ENCODE results near the gene C1orf198.

DNA sequence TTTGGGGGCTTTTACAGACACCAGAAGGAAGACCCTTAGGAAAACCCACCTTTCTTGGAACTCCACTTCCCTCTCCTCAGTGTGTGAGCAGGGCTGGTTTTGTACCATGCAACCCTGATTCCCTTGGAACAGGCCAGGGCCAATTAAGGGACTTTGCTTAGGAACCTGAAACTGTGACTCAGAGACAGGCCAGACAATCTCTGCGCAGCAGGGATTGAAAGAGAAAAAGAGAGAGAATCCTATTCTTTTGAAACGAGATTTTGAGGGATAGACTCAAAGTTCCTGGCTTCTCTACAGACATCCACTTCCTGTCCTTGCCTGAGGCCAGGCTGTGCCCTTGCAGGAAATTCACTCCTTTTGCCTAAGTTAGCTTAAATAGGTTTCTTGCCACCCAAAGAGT, 23.1 kb upstream of the C1orf198 start:
- TF ChIP-seq, protein P1, sequence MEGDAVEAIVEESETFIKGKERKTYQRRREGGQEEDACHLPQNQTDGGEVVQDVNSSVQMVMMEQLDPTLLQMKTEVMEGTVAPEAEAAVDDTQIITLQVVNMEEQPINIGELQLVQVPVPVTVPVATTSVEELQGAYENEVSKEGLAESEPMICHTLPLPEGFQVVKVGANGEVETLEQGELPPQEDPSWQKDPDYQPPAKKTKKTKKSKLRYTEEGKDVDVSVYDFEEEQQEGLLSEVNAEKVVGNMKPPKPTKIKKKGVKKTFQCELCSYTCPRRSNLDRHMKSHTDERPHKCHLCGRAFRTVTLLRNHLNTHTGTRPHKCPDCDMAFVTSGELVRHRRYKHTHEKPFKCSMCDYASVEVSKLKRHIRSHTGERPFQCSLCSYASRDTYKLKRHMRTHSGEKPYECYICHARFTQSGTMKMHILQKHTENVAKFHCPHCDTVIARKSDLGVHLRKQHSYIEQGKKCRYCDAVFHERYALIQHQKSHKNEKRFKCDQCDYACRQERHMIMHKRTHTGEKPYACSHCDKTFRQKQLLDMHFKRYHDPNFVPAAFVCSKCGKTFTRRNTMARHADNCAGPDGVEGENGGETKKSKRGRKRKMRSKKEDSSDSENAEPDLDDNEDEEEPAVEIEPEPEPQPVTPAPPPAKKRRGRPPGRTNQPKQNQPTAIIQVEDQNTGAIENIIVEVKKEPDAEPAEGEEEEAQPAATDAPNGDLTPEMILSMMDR (IDR thresholded peaks at IDR 0.05; ENCODE audit: low read depth, low read length), result no peak
- TF ChIP-seq POLR2A (IDR thresholded peaks at IDR 0.05; ENCODE audit: extremely low read depth, insufficient read length) (no peak), MYC (IDR thresholded peaks at IDR 0.05; ENCODE audit: low read depth, low read length) (no peak)
- TF ChIP-seq, protein P2, sequence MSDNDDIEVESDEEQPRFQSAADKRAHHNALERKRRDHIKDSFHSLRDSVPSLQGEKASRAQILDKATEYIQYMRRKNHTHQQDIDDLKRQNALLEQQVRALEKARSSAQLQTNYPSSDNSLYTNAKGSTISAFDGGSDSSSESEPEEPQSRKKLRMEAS (IDR thresholded peaks at IDR 0.05; ENCODE audit: low read depth, low read length), result no peak

Measured in NB4 (cell line).